GM12801 (cell line): ENCODE measurements around the gene ODF2.

Experiments used
- CTCF ChIP-seq: IDR thresholded peaks from one replicate; pipeline ENCODE4 v1.5.1; 2011; ENCODE audit warnings: control low read depth; ENCODE audit not compliant: insufficient read length; ENCODE audit errors: extremely low read depth

ODF2 gene

DNA sequence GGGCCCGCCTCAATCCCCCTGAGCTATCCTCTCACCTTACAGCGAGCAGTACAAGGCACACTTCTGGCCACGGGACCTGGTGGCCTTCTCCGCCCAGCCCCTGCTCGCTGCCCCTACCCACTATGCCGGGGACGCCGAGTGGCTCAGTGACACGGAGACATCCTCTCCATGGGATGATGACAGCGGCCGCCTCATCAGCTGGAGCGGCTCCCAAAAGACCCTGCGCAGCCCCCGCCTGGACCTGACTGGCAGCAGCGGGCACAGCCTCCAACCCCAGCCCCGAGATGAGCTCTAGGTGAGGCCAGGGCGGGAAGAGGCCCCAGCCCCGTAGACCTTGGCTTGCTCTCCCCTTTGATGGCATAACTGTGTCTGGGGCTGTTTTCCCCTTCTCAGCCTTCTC is 20.2 kb upstream of the ODF2 start:
- no peak for TF ChIP-seq CTCF

GRCh38 chr9:128438343-128439109 is 17.3 kb upstream of the ODF2 start:
- TF ChIP-seq CTCF = no peak

GRCh38 chr9:128439273-128439672 is 16.5 kb upstream of the ODF2 start:
- no peak for TF ChIP-seq CTCF

- TF ChIP-seq CTCF = no peak
These were observed 13.7 kb upstream of the ODF2 start for GRCh38 chr9:128442150-128442549.

DNA sequence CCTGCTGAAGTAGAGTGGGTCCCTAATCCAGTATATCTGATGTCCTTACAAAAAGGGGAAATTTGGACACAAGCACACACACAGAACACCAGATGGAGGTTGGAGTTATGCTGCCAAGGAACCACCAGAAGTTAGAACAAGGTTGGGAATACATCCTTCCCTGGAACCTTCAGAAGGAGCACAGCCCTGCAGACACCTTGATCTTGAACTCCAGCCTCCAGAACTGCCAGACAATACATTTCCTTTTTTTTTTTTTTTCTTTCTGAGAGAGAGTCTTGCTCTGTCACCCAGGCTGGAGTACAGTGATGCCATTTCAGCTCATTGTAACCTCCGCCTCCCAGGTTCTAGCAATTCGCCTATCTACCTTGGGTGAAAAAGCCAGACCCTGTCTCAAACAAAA is 7.1 kb upstream of the ODF2 start:
- no peak for TF ChIP-seq CTCF

GRCh38 chr9:128454991-128455390 is 815 bp upstream of the ODF2 start:
- no peak for TF ChIP-seq CTCF

- no peak for TF ChIP-seq CTCF
These were observed 831 bp downstream of the ODF2 start for GRCh38 chr9:128456613-128457061.
